Activated CD4-positive, alpha-beta memory T cell treated with anti-CD3 and anti-CD28 coated beads for 36 hours (primary cell): ENCODE measurements around the gene WFDC13. TPM values are rescaled to one million over a fixed set of nuclear protein-coding genes. Genes with fewer than 3 reads are reported as not detected.
"Not testable (repeated sequence)": the region's sequence is repeated elsewhere in the genome, so short reads cannot be mapped to it uniquely, and the experiment has no call there.

Experiments
- CTCF ChIA-PET: fragments of 350-600 bp; sonication (Branson Sonifier 250); formaldehyde crosslinking; loops from one replicate; lab custom pipeline; 2021; ENCODE audit warnings: antibody characterized with exemption, inconsistent platforms; lab: Charles Lee
- POLR2A ChIA-PET: fragments of 350-600 bp; sonication (Branson Sonifier 250); formaldehyde crosslinking; loops from one replicate; lab custom pipeline; 2021; ENCODE audit warnings: antibody characterized with exemption; lab: Charles Lee
- DNase-seq: peaks from one replicate; pipeline ENCODE4 v3.0.0-alpha.2; 2020
- H3K27ac Mint-ChIP-seq: one replicate; pipeline ENCODE4 v1.8.0; 2021; ENCODE audit warnings: mixed read lengths
- H3K27me3 Mint-ChIP-seq: one replicate; pipeline ENCODE4 v1.8.0; 2021; ENCODE audit warnings: mixed read lengths
- H3K36me3 Mint-ChIP-seq: one replicate; pipeline ENCODE4 v1.8.0; 2021; ENCODE audit warnings: mixed read lengths
- H3K4me1 Mint-ChIP-seq: one replicate; pipeline ENCODE4 v1.8.0; 2021; ENCODE audit warnings: low read depth, mixed read lengths
- H3K4me3 Mint-ChIP-seq: one replicate; pipeline ENCODE4 v1.8.0; 2021; ENCODE audit warnings: mild to moderate bottlenecking, mixed read lengths
- H3K9me3 Mint-ChIP-seq: one replicate; pipeline ENCODE4 v1.8.0; 2021; ENCODE audit warnings: mixed read lengths
- intact Hi-C: fragments of 100-400 bp; cut with micrococcal nuclease; formaldehyde crosslinking; loops from one replicate; pipeline ENCODE4 v1.15.1; 2023
- total RNA-seq, 2 experiments: library from RNA; stranded (reverse); gene quantifications; one replicate each; pipeline ENCODE4 v1.2.3, GENCODE V29; 2021

WFDC13 gene
- total RNA-seq, result not detected

- Mint-ChIP-seq H3K4me3 (no peak within 1 kb of the TSS), H3K27me3 (peaks cover 17% of the 10 kb centered on the region), H3K36me3 (no peaks in the 10 kb centered on the region), H3K9me3 (no peaks in the 10 kb centered on the region), H3K4me1 (no peaks in the 10 kb centered on the region), H3K27ac (no peak within 1 kb of the TSS)
- POLR2A ChIA-PET, result no interaction called here
- intact Hi-C loops, result no loop called here
- DNase-seq, result no peak
- CTCF ChIA-PET, result no interaction called here
Measured at GRCh38 chr20:45701873-45702272, at the start of gene WFDC13. TSS of gene WFDC13 (plus strand) at chr20:45702038. CDS start at chr20:45702124, 86 bp downstream.

GRCh38 chr20:45657038-45657437 is 44.8 kb upstream of the WFDC13 start:
- intact Hi-C loops, H3K4me3 Mint-ChIP-seq, H3K4me1 Mint-ChIP-seq, H3K36me3 Mint-ChIP-seq, CTCF ChIA-PET, POLR2A ChIA-PET, H3K9me3 Mint-ChIP-seq, DNase-seq, H3K27ac Mint-ChIP-seq: not testable (repeated sequence)
- peaks cover 13% of the 10 kb centered on the region for H3K27me3 Mint-ChIP-seq

GRCh38 chr20:45670139-45670538 is 31.7 kb upstream of the WFDC13 start, which contains the start of gene WFDC11:
TSS of gene WFDC11 (minus strand) at chr20:45670239. CDS start at chr20:45650600, 19,639 bp downstream.
- Mint-ChIP-seq H3K36me3 (no peaks in the 10 kb centered on the region), H3K4me1 (no peaks in the 10 kb centered on the region), H3K4me3 (no peak within 1 kb of the TSS), H3K27me3 (peaks cover 23% of the 10 kb centered on the region), H3K27ac (no peak within 1 kb of the TSS), H3K9me3 (no peaks in the 10 kb centered on the region)
- DNase-seq, result no peak
- POLR2A ChIA-PET, result no interaction called here
- CTCF ChIA-PET, result no interaction called here
- intact Hi-C loops, result no loop called here

GRCh38 chr20:45672765-45673164 is 29.1 kb upstream of the WFDC13 start:
- Mint-ChIP-seq H3K9me3 (peaks cover 2% of the 10 kb centered on the region), H3K4me3 (no peak overlapping the region), H3K4me1 (no peaks in the 10 kb centered on the region), H3K27ac (no peak overlapping the region), H3K27me3 (peaks cover 20% of the 10 kb centered on the region), H3K36me3 (no peaks in the 10 kb centered on the region)
- DNase-seq, result no peak
- CTCF ChIA-PET, result no interaction called here
- POLR2A ChIA-PET, result no interaction called here
- intact Hi-C loops, result no loop called here

GRCh38 chr20:45679650-45680049 is 22.2 kb upstream of the WFDC13 start:
- POLR2A ChIA-PET, result no interaction called here

GRCh38 chr20:45685896-45686295 is 15.9 kb upstream of the WFDC13 start:
- Mint-ChIP-seq H3K27me3 (peaks cover 24% of the 10 kb centered on the region), H3K36me3 (peaks cover 1% of the 10 kb centered on the region), H3K9me3 (no peaks in the 10 kb centered on the region), H3K27ac (no peak overlapping the region), H3K4me1 (no peaks in the 10 kb centered on the region), H3K4me3 (no peak overlapping the region)
- no peak for DNase-seq
- POLR2A ChIA-PET, result no interaction called here
- CTCF ChIA-PET, result interaction anchor here (0.6 kb wide), 1 partner anchor 79 kb away, joined by 3 read pairs; no protein-coding TSS in a partner anchor
- intact Hi-C loops, result no loop called here

More at GRCh38 chr20:45679650-45680049, 22.2 kb upstream of the WFDC13 start:
- CTCF ChIA-PET, result no interaction called here
- DNase-seq, result no peak
- intact Hi-C loops, result no loop called here
- Mint-ChIP-seq H3K4me1 (no peaks in the 10 kb centered on the region), H3K36me3 (peaks cover 4% of the 10 kb centered on the region), H3K27ac (no peak overlapping the region), H3K4me3 (no peak overlapping the region), H3K27me3 (peaks cover 14% of the 10 kb centered on the region), H3K9me3 (peaks cover 20% of the 10 kb centered on the region)

GRCh38 chr20:45693346-45693745 is 8.5 kb upstream of the WFDC13 start:
- intact Hi-C loops, H3K9me3 Mint-ChIP-seq, CTCF ChIA-PET, H3K4me3 Mint-ChIP-seq, H3K27ac Mint-ChIP-seq, H3K4me1 Mint-ChIP-seq, H3K36me3 Mint-ChIP-seq, DNase-seq, POLR2A ChIA-PET: not testable (repeated sequence)
- H3K27me3 Mint-ChIP-seq, result peaks cover 24% of the 10 kb centered on the region

- intact Hi-C loops, result no loop called here
- H3K36me3 Mint-ChIP-seq, result no peaks in the 10 kb centered on the region
- H3K4me1 Mint-ChIP-seq, result no peaks in the 10 kb centered on the region
- H3K4me3 Mint-ChIP-seq, result no peak overlapping the region
- ChIA-PET POLR2A (no interaction called here), CTCF (interaction anchor here (1.7 kb wide), 1 partner anchor 76 kb away, joined by 4 read pairs; no protein-coding TSS in a partner anchor)
- H3K27ac Mint-ChIP-seq, result no peak overlapping the region
- no peak for DNase-seq
- H3K9me3 Mint-ChIP-seq, result no peaks in the 10 kb centered on the region
- peaks cover 22% of the 10 kb centered on the region for H3K27me3 Mint-ChIP-seq
Measured at GRCh38 chr20:45695496-45695895, 6.3 kb upstream of the WFDC13 start.

GRCh38 chr20:45701104-45701503 is 734 bp upstream of the WFDC13 start:
- CTCF ChIA-PET, result no interaction called here
- H3K27ac Mint-ChIP-seq, result no peak overlapping the region
- H3K4me3 Mint-ChIP-seq, result no peak overlapping the region
- no peaks in the 10 kb centered on the region for H3K4me1 Mint-ChIP-seq
- no peaks in the 10 kb centered on the region for H3K9me3 Mint-ChIP-seq
- H3K36me3 Mint-ChIP-seq, result no peaks in the 10 kb centered on the region
- DNase-seq, result no peak
- peaks cover 16% of the 10 kb centered on the region for H3K27me3 Mint-ChIP-seq
- POLR2A ChIA-PET, result no interaction called here
- intact Hi-C loops, result no loop called here

- Mint-ChIP-seq H3K36me3 (no peaks in the 10 kb centered on the region), H3K9me3 (no peaks in the 10 kb centered on the region), H3K27ac (no peak within 1 kb of the TSS), H3K4me1 (no peaks in the 10 kb centered on the region), H3K4me3 (no peak within 1 kb of the TSS), H3K27me3 (peaks cover 32% of the 10 kb centered on the region)
- ChIA-PET POLR2A (no interaction called here), CTCF (no interaction called here)
- no peak for DNase-seq
- intact Hi-C loops, result no loop called here
Measured at GRCh38 chr20:45704969-45705637, 3.3 kb downstream of the WFDC13 start, which contains the start of gene WFDC10B. TSS of gene WFDC10B (minus strand) at chr20:45705019. CDS start at chr20:45685992, 19,027 bp downstream.

GRCh38 chr20:45716141-45716688 is 14.4 kb downstream of the WFDC13 start:
- CTCF ChIA-PET, result not testable (repeated sequence)

GRCh38 chr20:45722047-45722446 is 20.2 kb downstream of the WFDC13 start, which contains the start of gene SPINT4:
TSS of gene SPINT4 (plus strand) at chr20:45722347. CDS start at chr20:45722368, 21 bp downstream.
- Mint-ChIP-seq H3K27me3 (peaks cover 41% of the 10 kb centered on the region), H3K4me1 (peaks cover under 1% of the 10 kb centered on the region), H3K27ac (no peak within 1 kb of the TSS), H3K9me3 (no peaks in the 10 kb centered on the region), H3K4me3 (no peak within 1 kb of the TSS), H3K36me3 (no peaks in the 10 kb centered on the region)
- POLR2A ChIA-PET, result no interaction called here
- DNase-seq, result no peak
- CTCF ChIA-PET, result no interaction called here
- intact Hi-C loops, result no loop called here

More at GRCh38 chr20:45716141-45716688, 14.4 kb downstream of the WFDC13 start:
- H3K9me3 Mint-ChIP-seq, DNase-seq, intact Hi-C loops, H3K4me3 Mint-ChIP-seq, POLR2A ChIA-PET, H3K36me3 Mint-ChIP-seq, H3K27ac Mint-ChIP-seq, H3K4me1 Mint-ChIP-seq: not testable (repeated sequence)
- H3K27me3 Mint-ChIP-seq, result peaks cover 28% of the 10 kb centered on the region
